Dendritic cell treated with granulocyte-macrophage colony-stimulating factor and Interleukin-4, amounts not matched to agents 40 ng/mL and 50 ng/mL, for 4 days (primary cell): ENCODE results near the gene ARID3C.

Experiments
- H3K27ac Mint-ChIP-seq: one replicate; pipeline ENCODE4 v1.8.0; 2022; ENCODE audit warnings: mild to moderate bottlenecking, mixed read lengths
- H3K27me3 Mint-ChIP-seq: one replicate; pipeline ENCODE4 v1.8.0; 2022; ENCODE audit warnings: mild to moderate bottlenecking, mixed read lengths
- H3K36me3 Mint-ChIP-seq: one replicate; pipeline ENCODE4 v1.8.0; 2022; ENCODE audit warnings: low read depth, mixed read lengths
- H3K4me1 Mint-ChIP-seq: one replicate; pipeline ENCODE4 v1.8.0; 2022; ENCODE audit warnings: low read depth, mixed read lengths
- H3K4me3 Mint-ChIP-seq: one replicate; pipeline ENCODE4 v1.8.0; 2022; ENCODE audit warnings: mild to moderate bottlenecking, moderate library complexity, mixed read lengths
- H3K9me3 Mint-ChIP-seq: one replicate; pipeline ENCODE4 v1.8.0; 2022; ENCODE audit warnings: mixed read lengths
- intact Hi-C: fragments of 100-400 bp; cut with micrococcal nuclease; formaldehyde crosslinking; loops from one replicate; pipeline ENCODE4 v1.15.0; 2022

ARID3C gene

DNA sequence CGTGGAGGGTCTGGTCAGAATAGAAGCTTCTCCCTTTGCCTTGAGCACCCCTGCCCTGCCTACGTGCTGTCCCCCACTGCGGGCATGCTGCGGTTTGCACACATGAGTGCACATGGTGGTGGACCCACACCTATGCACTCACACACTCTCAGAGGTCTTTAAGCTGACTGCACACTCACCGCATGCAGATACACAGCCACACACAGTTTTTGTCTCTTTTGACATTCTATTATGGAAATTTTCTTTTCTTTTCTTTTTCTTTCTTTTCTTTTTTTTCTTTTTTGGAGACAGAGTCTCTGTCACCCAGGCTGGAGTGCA is 584 bp upstream of the ARID3C start:
- H3K9me3 Mint-ChIP-seq = no peaks in the 10 kb centered on the region
- intact Hi-C loops = no loop called here
- H3K27ac Mint-ChIP-seq = no peak overlapping the region
- peak overlapping the region; percentile 65 for H3K4me3 Mint-ChIP-seq
- H3K36me3 Mint-ChIP-seq = no peaks in the 10 kb centered on the region
- peaks cover 79% of the 10 kb centered on the region for H3K27me3 Mint-ChIP-seq
- peaks cover 15% of the 10 kb centered on the region for H3K4me1 Mint-ChIP-seq

DNA sequence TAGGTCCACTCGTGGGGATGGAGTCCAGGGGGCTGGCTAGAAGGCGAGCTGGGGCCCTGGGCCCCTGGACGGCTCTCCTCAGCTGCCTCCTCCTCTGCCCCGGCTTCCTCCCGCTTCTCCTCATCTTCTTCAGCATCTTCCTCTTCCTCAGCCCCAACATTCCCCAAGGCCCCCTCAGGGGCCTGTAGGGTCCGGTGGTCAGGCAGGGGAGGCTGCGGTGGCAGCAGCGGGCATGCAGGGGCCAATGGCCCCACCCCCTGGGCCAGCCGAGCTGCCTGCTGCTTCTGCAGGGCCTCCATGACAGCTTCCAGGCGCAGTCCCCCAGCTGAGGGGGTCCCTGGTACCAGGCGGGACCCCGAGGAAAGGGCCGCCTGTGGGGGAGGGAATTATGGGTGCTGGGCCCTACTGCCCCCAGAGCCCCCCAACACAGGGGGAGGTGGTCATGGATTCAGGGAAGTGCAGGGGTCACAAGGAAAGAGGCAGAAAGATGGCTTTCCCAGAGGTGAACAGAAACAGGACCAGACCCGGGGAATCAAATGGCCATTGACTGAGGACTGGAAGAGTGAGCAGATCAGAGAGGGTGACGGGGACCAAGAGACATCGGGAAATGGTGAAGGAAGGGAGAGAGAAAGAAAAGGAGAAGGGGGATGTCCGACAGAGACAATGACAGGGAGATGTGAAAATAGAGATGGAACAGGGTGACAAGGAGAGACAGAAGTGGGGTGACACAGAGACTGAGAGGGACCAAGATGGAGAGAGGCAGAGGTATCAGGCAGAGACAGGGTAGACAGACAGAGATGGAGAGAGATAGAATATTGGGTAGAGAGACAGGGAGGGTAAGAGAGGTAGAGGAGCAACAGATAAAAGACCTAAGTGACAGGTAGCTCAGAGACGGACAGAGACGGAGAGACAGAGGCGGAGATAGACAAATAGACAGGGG is 880 bp downstream of the ARID3C start:
- Mint-ChIP-seq H3K36me3 (no peaks in the 10 kb centered on the region), H3K4me1 (peaks cover 23% of the 10 kb centered on the region)

DNA sequence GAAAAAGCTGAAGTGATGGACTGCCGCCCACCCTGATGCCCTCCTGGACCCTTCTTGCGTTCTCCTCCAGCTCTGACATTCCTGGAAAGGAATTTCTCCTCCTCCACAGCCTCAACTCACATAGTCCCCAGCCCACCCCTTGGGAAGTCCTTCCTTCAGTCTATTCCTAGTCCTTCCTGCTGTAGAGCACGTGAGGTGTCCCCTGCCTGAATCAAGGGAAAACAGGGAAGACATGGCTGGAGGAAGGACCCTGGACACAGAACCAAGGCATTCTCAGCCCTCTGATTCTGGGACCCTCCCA is 3.7 kb downstream of the ARID3C start:
- Mint-ChIP-seq H3K36me3 (peaks cover 4% of the 10 kb centered on the region), H3K9me3 (no peaks in the 10 kb centered on the region), H3K4me3 (no peak overlapping the region), H3K27ac (no peak overlapping the region), H3K27me3 (peaks cover 90% of the 10 kb centered on the region), H3K4me1 (peaks cover 32% of the 10 kb centered on the region)
- intact Hi-C loops = no loop called here

More for the DNA sequence above, 880 bp downstream of the ARID3C start:
- intact Hi-C loops = no loop called here
- no peaks in the 10 kb centered on the region for H3K9me3 Mint-ChIP-seq
- H3K27me3 Mint-ChIP-seq = peaks cover 94% of the 10 kb centered on the region
- H3K27ac Mint-ChIP-seq = no peak overlapping the region
- H3K4me3 Mint-ChIP-seq = peak overlapping the region; percentile 63

DNA sequence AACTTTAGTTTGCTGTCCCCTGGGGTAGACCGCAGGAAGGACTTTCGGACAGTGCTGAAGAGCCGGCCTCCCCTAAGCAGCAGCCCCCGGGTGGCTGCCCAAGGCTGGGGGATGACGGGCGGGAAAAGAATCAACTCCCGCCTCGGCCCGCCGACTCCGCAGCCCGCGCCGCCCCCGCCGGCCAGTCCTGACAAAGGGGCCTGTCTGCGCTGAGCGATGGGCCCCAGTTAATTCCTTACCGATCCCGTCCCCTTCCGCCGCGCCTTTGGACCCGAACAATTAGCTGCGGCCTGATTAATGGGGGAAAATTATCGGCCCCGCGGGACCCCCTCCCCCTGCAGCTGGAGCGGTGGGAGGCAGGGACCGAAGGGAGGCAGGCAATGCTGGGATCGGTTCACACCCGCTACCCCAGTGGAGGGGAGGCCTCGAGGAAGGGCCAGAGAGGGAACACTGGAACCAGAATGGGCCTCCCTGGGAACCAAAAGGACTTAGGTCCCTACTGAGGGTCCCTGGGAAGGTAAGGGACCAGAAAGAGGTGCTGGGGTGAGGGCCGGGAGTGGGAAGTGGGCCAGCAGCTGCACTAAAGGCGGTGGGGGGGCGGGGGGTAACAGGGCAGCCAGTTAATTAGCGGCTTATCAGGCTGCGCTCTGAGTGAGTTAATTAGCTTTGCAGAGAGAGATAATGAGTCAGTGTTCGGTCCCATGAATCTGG is 4.2 kb downstream of the ARID3C start:
- Mint-ChIP-seq H3K4me3 (no peak overlapping the region), H3K27me3 (peaks cover 85% of the 10 kb centered on the region), H3K36me3 (peaks cover 6% of the 10 kb centered on the region), H3K9me3 (no peaks in the 10 kb centered on the region), H3K27ac (no peak overlapping the region), H3K4me1 (peaks cover 37% of the 10 kb centered on the region)
- intact Hi-C loops = no loop called here

DNA sequence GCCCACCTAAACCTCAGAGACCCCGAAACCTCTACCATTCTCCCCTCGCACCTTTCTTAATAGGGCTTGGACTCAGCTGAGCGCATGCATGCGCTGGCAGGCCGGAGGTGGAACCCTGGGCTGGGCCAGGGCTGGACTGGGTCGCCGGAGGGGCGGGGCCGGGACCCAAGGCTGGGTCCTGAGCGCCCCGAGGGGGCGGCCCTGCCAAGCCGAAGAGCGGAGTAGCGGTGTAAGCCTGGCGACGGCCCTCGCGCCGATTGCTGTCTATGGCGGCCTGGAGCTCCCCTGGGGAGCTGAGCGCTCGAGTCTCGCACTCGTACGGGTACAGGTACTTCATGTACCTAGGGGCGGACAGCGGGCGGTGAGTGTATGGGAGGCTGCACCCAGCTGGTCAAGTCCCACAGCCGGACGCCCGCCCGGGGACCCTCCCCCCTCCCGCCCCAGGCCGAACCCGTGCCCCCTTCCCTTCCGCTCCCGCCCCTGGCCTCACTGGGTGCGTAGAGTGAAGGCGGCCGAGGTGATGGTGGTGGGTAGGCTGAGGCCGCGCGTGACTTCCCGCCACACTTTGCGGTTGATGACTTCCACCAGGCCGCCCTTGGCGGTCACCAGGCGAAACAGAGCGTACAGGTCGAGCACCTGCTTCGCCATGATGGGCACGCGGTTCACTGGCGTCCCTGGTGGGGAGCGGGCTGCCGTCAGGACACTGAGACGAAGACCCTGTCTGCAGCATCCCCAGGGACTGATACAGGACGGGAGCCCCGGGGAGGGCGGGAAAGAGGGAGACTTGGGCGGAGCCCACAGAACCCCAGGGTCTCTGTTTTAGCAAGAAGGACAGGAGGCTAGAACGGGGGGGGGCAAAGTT is 5.3 kb downstream of the ARID3C start:
- no peak overlapping the region for H3K27ac Mint-ChIP-seq
- H3K27me3 Mint-ChIP-seq = peaks cover 78% of the 10 kb centered on the region
- H3K9me3 Mint-ChIP-seq = no peaks in the 10 kb centered on the region
- peaks cover 8% of the 10 kb centered on the region for H3K36me3 Mint-ChIP-seq
- no peak overlapping the region for H3K4me3 Mint-ChIP-seq
- peaks cover 37% of the 10 kb centered on the region for H3K4me1 Mint-ChIP-seq
- intact Hi-C loops = no loop called here

DNA sequence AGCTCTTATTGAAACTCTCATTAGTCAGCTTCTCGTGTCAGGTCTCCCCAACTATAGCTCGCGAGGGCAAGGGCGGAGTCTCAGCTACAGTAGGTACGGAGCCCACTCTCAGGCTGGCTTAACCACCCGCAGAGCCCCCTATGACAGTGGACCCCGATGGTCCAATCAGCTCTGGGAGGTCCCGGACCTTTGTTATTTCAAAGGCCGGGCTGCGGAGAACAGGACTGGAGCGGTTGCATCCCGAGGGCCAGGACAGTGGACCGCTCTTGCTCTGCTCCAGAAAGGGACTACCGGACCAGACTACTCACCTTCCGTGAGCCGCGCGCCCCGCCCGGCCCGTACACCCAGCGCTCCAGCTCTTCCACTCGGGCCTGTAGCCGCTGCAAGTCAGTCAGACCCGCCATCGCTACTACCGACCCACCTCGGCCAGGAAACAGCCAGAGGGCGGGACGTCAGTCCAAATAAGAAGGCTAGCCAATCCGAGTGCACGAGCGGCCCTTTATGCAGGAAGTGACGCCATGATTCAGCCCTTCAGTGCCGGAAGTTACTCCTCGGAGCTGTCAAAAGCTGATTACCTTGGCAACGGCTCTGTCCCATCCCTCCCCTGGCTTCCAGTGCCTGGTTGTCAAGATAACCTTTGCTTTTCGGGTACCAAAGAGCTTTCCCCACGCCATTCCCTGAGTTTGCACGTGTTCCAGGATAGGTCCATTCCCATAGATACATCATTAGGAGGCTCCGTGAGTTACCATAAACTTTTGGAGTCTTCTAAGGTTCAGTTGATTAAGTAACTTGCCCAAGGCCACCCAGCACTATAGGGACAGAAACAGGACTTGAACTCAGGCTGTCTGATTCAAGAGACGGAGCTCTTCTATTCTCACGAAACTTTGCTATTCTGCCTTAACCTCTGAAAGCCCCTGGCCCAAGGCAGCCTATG is 8.5 kb downstream of the ARID3C start, which contains the start of gene DCTN3:
Gene DCTN3, minus strand, starts transcription at position 435 of the 934 bp plus-strand sequence. Its CDS starts 31 bp downstream, at position 404.
- Mint-ChIP-seq H3K4me3 (peak within 1 kb of the TSS; percentile 95), H3K27me3 (peaks cover 45% of the 10 kb centered on the region), H3K27ac (peak within 1 kb of the TSS; percentile 89), H3K9me3 (no peaks in the 10 kb centered on the region), H3K4me1 (peaks cover 29% of the 10 kb centered on the region), H3K36me3 (peaks cover 40% of the 10 kb centered on the region)
- intact Hi-C loops = no loop called here

DNA sequence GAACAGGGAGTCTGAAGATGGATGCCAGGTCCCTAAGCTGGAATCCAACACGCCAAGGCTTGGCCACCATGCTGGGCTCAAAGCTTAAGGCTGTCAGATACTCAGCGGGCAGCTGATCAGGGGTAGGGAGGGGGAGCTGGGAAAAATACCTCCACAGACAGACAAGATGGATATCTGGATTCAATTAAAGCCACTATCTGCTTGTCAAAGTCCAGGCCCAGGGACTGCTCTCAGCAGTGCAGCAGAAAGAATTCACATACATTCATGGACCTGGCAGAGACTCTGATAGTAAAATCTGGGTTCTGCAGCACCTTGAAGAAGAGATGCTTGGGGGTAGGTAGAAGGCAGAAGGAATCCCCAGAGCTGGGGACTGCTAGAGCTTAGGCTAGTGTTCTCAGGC is 13.7 kb downstream of the ARID3C start:
- Mint-ChIP-seq H3K9me3 (no peaks in the 10 kb centered on the region), H3K4me3 (no peak overlapping the region), H3K36me3 (peaks cover 66% of the 10 kb centered on the region), H3K27ac (no peak overlapping the region), H3K4me1 (peaks cover 45% of the 10 kb centered on the region), H3K27me3 (no peaks in the 10 kb centered on the region)
- intact Hi-C loops = no loop called here

DNA sequence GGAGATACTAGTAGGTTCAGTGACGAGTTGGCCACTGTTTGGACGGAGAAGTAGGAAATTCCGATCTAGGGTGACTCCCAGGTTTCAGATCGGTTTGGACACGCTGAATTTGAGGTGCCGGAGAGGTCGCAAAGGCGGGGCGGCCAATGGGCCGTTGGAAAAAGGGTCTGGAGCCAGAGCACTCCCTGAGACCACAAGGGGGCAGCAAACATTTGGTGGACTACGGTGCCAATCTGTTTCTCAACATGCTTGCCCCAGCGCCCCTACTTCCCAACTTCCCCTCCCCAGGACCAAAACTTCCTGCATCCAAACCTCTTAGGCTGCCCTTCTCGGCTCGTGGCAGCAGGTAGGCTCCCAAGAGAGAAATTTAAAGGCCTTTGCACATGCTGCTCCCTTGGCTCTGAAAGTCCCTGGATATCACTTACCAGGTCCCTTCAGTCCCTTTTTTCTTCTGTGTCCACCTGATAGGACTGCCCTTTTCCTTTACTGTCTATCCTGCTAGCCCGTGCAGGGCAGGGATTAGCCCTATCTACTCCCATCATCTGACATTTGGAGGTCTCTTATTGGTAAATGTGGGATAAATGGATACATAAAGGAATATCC is 16.0 kb downstream of the ARID3C start:
- Mint-ChIP-seq H3K9me3 (no peaks in the 10 kb centered on the region), H3K36me3 (peaks cover 55% of the 10 kb centered on the region), H3K4me3 (peak overlapping the region; percentile 86), H3K27ac (peak overlapping the region; percentile 94), H3K4me1 (peaks cover 33% of the 10 kb centered on the region), H3K27me3 (no peaks in the 10 kb centered on the region)
- intact Hi-C loops = loop anchor here (1.0 kb wide), 2 partner anchors 21 to 155 kb away; partner anchors contain the start of genes DNAI1 and FAM219A

DNA sequence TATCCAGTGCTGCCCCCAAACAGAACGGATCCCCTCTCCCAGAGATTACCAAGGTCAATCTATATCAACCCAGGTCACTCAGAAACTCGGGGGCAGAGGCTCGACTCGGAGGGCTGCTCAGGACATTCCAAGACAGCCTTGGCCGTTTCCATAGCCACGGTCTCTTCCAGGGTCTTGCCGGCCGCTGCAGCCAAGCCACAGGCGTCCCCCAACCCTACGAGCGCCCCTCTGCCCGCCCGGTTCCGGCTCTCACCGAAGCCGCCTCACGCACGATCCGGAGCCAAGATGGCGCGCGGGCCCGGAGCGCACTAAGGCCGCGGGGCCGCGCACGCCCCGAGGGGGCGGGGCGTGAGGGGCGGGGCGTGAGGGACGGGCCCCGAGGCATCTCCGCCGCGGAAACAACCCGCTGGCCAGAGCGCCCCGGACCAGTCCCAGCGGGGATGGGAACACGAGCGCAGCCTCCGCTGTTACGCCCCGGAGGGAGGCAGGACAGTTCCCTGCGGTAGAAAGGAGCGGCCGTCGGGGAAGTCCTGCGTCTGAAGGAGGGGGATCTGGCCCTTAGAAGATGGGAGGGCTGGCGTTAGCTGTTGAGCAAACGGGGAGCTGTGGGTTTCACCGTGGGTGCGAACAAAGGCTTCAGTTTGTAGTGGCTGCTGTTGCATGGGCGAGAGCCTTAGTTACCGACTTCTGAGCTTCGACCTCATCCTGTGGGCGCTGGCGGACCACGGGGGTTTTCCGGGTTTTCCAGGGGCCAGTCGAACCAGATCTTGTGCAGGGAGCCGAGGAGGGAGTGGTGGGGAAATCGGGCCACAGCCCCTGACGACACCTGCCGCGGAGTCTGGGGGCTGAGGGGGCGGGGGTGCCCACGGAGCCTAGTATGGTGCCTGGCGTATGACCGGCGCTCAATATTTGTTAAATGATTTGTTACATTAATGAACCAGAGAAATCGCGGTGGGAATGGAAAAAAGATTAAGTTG is 16.8 kb downstream of the ARID3C start, which contains the start of gene RPP25L:
Gene RPP25L, minus strand, starts transcription at position 287 of the 977 bp plus-strand sequence. CDS start 801 bp downstream, outside the sequence.
- Mint-ChIP-seq H3K9me3 (no peaks in the 10 kb centered on the region), H3K4me3 (peak within 1 kb of the TSS; percentile 86), H3K27me3 (no peaks in the 10 kb centered on the region), H3K36me3 (peaks cover 47% of the 10 kb centered on the region), H3K27ac (peak within 1 kb of the TSS; percentile 94), H3K4me1 (peaks cover 33% of the 10 kb centered on the region)
- intact Hi-C loops = loop anchor here (1.0 kb wide), 2 partner anchors 22 to 154 kb away; partner anchors contain the start of genes DNAI1 and FAM219A

DNA sequence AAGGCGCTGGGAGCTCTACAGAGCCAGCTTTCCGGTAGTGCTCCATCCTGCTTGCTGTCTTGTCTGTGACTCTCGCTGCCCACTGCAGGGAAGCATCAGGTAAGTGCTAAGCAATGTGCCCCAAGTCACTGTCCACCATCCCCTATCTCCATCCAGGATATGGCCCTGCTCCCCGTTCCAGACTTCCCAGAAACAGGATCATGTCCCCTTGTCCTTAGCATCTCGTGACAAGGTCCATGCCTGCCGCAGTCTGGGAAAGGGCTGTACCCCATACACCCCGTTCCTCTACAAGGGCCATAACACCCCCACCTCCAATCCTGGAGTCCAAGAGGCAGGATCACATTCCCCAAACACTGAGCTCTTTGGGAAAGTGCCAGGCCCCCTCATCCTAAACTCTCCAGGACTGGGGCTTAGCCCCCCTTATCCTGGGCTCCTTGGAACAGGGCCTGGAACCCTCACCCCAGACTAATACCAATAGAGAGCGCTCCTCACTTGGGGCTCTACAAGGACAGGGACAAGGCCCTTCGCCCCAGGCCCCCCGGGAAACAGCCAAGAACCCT is 17.5 kb downstream of the ARID3C start:
- H3K36me3 Mint-ChIP-seq = peaks cover 40% of the 10 kb centered on the region
- intact Hi-C loops = no loop called here
- H3K4me1 Mint-ChIP-seq = peaks cover 33% of the 10 kb centered on the region
- peak overlapping the region; percentile 94 for H3K27ac Mint-ChIP-seq
- no peaks in the 10 kb centered on the region for H3K9me3 Mint-ChIP-seq
- no peaks in the 10 kb centered on the region for H3K27me3 Mint-ChIP-seq
- H3K4me3 Mint-ChIP-seq = peak overlapping the region; percentile 86

DNA sequence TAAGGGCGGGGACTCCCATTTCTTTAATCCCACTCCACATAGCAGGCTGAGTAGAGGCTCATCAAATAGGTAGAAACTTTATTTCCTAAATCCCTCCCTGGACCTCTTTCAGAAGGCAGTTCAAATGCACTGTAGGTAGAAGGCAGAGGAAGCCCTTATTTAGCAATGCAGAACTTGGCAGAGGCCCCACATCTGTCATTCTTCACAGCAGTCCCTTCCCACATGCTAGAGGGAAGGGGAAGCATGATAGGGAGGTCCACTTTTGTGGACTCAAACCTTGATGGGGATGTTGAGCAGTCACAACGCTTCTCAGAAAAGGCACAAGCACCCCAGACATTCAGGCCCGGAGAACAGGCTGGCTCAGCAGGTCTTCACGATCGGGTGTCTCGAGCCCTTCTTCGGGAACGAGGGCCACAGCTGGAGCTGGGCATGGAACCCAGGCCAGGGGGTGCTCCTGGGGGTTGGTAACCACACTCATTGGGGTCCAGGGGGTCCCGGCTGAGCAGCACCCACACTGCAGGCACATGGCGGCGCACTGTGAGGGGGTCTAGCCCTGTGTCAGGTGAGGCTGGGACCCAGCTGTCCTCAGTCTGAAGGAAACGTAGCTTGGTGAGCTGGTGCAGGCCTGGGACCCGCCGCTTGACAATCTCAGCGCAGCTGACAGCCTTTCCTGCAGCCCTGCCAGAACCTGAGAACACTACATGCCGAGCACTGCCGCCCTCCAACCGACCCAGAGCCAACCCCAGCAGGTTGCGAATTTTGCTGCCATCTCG is 18.2 kb downstream of the ARID3C start:
- Mint-ChIP-seq H3K4me3 (peak overlapping the region; percentile 86), H3K9me3 (no peaks in the 10 kb centered on the region), H3K27me3 (no peaks in the 10 kb centered on the region), H3K36me3 (peaks cover 33% of the 10 kb centered on the region), H3K27ac (no peak overlapping the region), H3K4me1 (peaks cover 33% of the 10 kb centered on the region)
- intact Hi-C loops = no loop called here
